Dermis blood vessel endothelial cell (primary cell): ENCODE measurements around the gene SPAG9. TPM values are rescaled to one million over a fixed set of nuclear protein-coding genes. Genes with fewer than 3 reads are reported as not detected.
"Not testable (repeated sequence)": the region's sequence is repeated elsewhere in the genome, so short reads cannot be mapped to it uniquely, and the experiment has no call there.

Experiments
- DNase-seq: peaks from one replicate; pipeline ENCODE4 v3.0.0; 2010
- total RNA-seq: library from RNA; depleted of rRNA; stranded (reverse); fragments of >200 nt; gene quantifications from 2 replicates; pipeline ENCODE4 v1.2.3, GENCODE V29; 2014

SPAG9 gene
- total RNA-seq, 1 donor from 2014 or later = 122 TPM

DNA sequence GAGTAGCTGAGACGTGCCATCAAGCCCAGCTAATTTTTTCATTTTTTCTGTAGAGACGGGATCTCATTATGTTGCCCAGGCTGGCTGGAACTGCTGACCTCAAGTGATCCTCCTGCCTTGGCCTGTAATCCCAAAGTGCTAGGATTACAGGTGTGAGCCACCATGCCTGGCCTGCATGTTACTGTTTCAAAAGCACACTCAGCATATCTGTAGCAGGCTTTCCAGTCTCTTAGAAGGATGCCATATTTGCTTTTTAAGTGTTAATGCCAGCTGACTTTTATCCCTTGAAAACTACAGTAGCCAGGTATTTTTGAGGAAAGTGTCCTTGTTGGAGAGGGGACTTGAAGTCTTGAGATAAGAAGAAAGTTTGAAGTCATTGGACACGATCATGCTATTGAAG, 15.3 kb upstream of the SPAG9 start:
- DNase-seq = no peak

- DNase-seq = peak; percentile 41
Observed at GRCh38 chr17:51133365-51133764, 12.7 kb upstream of the SPAG9 start.

GRCh38 chr17:51132964-51133319, 12.3 kb upstream of the SPAG9 start:
- peak; percentile 75 for DNase-seq

- no peak for DNase-seq
Observed at GRCh38 chr17:51128076-51128475, 7.4 kb upstream of the SPAG9 start.

- DNase-seq = no peak
Observed at GRCh38 chr17:51124640-51125503, 4.2 kb upstream of the SPAG9 start.

DNA sequence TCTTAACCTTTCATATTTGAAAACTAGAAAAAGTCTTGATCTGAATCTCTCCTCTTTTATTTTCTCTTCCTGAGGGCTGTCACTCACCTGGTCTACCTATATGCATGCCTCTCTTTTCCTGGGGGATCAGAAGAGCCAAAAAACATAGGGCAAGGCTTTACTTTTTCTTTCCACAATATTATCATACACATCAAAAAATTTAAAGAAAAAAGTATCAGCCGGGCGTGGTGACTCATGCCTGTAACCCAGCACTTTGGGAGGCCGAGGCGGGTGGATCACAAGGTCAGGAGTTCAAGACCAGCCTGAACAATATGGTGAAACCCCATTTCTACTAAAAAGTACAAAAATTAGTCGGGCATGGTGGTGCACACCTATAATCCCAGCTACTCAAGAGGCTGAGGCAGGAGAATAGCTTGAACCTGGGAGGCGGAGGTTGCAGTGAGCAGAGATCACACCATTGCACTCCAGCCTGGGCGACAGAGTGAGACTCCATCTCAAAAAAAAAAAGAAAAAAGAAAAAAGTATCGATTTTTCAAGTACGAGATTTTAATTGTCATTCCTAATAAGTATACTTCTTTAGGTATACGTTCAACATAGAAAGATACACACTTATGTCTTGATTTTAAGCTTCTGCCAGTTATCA, 1.9 kb upstream of the SPAG9 start:
- DNase-seq = not testable (repeated sequence)

DNA sequence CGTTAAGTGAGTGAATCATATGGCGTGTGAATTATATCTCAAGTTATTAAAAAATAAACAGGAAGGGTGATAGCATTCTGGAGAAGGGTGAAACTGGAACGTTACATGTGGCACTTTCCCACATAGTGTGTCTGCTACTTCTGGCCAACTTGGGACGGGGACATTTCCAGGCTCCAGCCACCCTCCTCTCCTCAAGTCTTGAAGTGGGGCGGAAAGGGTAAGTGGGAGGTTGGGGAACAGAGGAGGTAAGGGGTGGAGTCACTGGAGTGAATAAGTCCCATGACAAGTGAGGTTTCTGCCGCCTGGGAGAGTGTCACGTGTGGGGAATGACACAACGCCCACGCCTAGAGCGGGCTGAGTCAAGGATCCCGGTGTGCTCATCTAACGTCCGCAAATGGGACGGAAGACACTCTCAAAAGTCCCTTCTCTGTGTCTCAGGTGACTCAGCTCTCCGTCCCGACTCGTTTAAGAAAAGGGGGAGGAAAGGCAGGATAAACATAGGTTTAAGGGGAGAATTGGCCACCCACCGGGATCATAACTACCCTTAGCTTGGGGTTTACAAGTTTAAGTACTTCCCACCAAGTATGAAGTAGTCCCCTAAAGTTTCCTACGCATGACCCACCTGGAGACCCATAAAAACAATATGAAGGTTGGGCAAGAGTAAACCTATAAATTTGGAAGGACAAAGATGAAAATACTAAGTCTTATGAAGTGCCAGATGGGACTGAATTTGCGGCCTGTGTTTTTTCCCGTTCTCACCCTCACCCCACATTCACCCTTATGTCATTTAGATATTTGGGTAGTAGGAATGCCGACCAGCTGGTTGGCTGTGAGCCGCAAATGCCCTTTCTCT, 1.2 kb upstream of the SPAG9 start:
- DNase-seq = peak; percentile 96

- DNase-seq = no peak
Observed at GRCh38 chr17:51120357-51120738, 320 bp downstream of the SPAG9 start.

GRCh38 chr17:51119415-51120356, 982 bp downstream of the SPAG9 start:
- peak; percentile 63 for DNase-seq

GRCh38 chr17:51118330-51119195, 2.1 kb downstream of the SPAG9 start:
- DNase-seq = peak; percentile 65

DNA sequence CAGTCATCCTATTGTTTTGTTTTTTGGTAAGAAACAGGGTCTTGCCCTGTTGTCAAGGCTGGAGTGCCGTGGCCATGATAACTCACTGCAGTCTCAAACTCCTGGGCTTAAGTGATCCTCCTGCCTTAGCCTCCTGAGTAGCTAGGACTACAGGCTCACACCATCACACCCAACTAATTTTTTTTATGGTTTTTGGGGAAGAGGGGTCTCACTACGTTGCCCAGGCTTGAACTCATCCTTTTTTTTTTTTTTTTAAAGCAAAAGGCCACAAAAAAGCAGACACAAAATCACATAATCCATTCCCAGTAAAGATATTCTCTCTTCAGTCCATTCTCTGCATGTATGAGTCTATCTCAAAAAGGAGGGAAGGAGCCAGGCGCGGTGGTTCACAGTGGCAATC, 5.5 kb downstream of the SPAG9 start:
- DNase-seq = no peak

- not testable (repeated sequence) for DNase-seq
Observed at GRCh38 chr17:51112303-51113222, 8.1 kb downstream of the SPAG9 start.

GRCh38 chr17:51107778-51108177, 12.9 kb downstream of the SPAG9 start:
- no peak for DNase-seq

GRCh38 chr17:51103451-51103850, 17.2 kb downstream of the SPAG9 start:
- DNase-seq = no peak

DNA sequence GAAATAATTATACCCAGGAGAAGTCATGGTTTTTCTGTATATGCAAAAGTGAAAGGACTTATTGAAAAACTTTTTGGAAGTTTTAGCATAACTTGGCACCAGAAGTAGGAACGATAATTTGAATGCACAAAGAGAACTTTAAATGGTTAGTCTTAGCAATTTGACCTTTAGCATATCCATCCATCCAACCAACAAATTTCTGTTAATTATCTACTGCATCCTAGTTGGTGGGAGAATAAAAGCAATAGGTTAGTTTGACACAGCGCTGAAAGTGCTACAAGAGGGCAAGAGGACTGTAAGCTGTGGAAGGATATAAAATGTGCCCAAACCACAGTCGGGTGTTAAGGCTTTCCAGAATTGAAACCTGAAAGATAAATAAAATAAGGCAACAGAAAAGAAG, 17.6 kb downstream of the SPAG9 start:
- DNase-seq = no peak

- DNase-seq = no peak
Observed at GRCh38 chr17:51097708-51098446, 22.8 kb downstream of the SPAG9 start.

- no peak for DNase-seq
Observed at GRCh38 chr17:51091635-51092034, 29.0 kb downstream of the SPAG9 start.

DNA sequence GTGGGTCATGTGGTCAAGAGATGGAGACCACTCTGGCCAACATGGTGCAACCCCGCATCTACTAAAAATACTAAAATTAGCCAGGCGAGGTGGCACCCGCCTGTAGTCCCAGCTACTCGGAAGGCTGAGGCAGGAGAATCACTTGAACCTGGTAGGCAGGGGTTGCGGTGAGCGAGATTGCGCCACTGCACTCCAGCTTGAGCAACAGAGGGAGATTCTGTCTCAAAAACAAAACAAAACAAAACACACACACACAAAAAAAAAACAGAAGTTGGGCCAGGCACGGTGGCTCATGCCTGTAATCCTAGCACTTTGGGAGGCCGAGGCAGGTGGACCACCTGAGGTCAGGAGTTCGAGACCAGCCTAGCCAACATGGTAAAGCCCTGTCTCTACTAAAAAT, 31.8 kb downstream of the SPAG9 start:
- not testable (repeated sequence) for DNase-seq

- DNase-seq = no peak
Observed at GRCh38 chr17:51088287-51088686, 32.4 kb downstream of the SPAG9 start.
